ENCODE measurements around the gene CSNK1D. TPM values are rescaled to one million over a fixed set of nuclear protein-coding genes. Genes with fewer than 3 reads are reported as not detected.

Gene CSNK1D
- total RNA-seq, 4 donors from 2014 or later: 148 to 232 (median 215) TPM

DNA sequence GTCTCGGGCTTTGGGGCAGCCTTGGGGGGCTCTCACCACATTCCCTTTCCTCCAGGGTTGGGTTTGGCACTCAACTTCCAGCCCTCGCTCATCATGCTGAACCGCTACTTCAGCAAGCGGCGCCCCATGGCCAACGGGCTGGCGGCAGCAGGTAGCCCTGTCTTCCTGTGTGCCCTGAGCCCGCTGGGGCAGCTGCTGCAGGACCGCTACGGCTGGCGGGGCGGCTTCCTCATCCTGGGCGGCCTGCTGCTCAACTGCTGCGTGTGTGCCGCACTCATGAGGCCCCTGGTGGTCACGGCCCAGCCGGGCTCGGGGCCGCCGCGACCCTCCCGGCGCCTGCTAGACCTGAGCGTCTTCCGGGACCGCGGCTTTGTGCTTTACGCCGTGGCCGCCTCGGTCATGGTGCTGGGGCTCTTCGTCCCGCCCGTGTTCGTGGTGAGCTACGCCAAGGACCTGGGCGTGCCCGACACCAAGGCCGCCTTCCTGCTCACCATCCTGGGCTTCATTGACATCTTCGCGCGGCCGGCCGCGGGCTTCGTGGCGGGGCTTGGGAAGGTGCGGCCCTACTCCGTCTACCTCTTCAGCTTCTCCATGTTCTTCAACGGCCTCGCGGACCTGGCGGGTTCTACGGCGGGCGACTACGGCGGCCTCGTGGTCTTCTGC lies 36.3 kb downstream of the CSNK1D start:
- Histone ChIP-seq H3K4me3 (no peak overlapping the region), H3K27me3 (no peaks in the 10 kb centered on the region), H3K4me1 (peaks cover 3 to 93% (median 46%) of the 10 kb centered on the region in 4 donors), H3K27ac (peak overlapping the region in 2 of 4 donors; percentile 50 to 67), H3K9me3 (no peaks in the 10 kb centered on the region), H3K36me3 (peaks cover 0 to 26% (median 0%) of the 10 kb centered on the region in 3 donors)
- no peak for TF ChIP-seq POLR2A (IDR thresholded peaks at IDR 0.05)
- TF ChIP-seq, protein P1, sequence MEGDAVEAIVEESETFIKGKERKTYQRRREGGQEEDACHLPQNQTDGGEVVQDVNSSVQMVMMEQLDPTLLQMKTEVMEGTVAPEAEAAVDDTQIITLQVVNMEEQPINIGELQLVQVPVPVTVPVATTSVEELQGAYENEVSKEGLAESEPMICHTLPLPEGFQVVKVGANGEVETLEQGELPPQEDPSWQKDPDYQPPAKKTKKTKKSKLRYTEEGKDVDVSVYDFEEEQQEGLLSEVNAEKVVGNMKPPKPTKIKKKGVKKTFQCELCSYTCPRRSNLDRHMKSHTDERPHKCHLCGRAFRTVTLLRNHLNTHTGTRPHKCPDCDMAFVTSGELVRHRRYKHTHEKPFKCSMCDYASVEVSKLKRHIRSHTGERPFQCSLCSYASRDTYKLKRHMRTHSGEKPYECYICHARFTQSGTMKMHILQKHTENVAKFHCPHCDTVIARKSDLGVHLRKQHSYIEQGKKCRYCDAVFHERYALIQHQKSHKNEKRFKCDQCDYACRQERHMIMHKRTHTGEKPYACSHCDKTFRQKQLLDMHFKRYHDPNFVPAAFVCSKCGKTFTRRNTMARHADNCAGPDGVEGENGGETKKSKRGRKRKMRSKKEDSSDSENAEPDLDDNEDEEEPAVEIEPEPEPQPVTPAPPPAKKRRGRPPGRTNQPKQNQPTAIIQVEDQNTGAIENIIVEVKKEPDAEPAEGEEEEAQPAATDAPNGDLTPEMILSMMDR (IDR thresholded peaks at IDR 0.05): no peak
- peak in 1 of 3 donors; percentile 55 for DNase-seq

DNA sequence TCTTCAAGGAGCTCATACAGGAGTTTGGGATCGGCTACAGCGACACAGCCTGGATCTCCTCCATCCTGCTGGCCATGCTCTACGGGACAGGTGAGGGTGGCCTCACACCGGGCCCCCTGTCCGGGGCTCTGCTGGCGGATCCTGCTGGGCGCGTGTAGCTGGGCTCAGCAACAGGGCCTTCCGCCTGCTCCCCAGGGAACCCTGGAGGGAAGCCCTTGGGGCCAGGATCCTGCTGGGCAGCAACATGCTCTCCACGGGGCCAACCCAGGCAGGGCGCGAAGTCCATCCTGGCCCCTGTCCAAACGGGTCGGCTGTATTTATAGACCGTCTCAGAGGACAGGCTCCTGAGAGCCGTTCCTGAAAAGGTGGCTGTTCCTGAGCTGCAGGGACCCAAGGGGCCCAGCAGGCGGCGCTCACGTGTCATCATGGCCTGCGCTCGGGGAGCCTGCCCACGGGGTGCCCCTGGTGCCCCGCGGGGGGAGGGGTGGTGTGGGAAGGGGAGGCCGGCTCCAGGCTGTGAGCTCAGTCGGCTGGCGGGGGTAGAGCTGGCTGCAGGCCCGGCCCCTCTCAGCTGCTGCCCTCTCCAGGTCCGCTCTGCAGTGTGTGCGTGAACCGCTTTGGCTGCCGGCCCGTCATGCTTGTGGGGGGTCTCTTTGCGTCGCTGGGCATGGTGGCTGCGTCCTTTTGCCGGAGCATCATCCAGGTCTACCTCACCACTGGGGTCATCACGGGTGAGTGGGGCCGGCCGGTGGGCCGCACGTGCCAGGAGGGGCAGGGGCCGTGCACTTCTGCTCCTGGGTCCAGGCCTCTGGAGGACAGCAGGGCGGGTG lies 37.1 kb downstream of the CSNK1D start:
- TF ChIP-seq POLR2A (IDR thresholded peaks at IDR 0.05): no peak
- TF ChIP-seq, protein P1 (IDR thresholded peaks at IDR 0.05): peak; percentile 85 to 95 (median 94)
- H3K27ac ChIP-seq: peak overlapping the region; percentile 30 to 70 (median 54)
- peak; percentile 57 to 88 (median 86) for DNase-seq
- H3K27me3 ChIP-seq: no peaks in the 10 kb centered on the region
- H3K4me3 ChIP-seq: peak overlapping the region in 1 of 4 donors; percentile 19
- no peaks in the 10 kb centered on the region for H3K9me3 ChIP-seq
- H3K36me3 ChIP-seq: peaks cover 0 to 26% (median 0%) of the 10 kb centered on the region in 3 donors
- peaks cover 3 to 93% (median 43%) of the 10 kb centered on the region in 4 donors for H3K4me1 ChIP-seq

DNA sequence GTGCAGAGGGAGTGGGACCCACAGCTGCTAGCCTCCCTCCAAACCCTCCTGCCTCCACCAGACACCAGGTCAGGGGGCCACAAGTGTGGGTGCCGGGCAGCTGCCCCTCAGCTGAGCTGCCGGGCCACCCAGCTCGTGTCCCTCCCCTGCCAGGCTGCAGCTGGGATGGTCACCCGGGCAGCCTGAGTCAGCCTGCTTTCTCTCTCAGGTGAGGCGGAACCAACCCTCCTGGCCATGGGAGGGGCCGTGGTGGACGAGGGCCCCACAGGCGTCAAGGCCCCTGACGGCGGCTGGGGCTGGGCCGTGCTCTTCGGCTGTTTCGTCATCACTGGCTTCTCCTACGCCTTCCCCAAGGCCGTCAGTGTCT lies 37.7 kb downstream of the CSNK1D start:
- Histone ChIP-seq H3K4me1 (peaks cover 3 to 89% (median 40%) of the 10 kb centered on the region in 4 donors), H3K4me3 (no peak overlapping the region), H3K27ac (peak overlapping the region; percentile 30 to 70 (median 54)), H3K36me3 (peaks cover 0 to 26% (median 0%) of the 10 kb centered on the region in 3 donors), H3K9me3 (no peaks in the 10 kb centered on the region), H3K27me3 (no peaks in the 10 kb centered on the region)
- TF ChIP-seq POLR2A (IDR thresholded peaks at IDR 0.05): no peak
- TF ChIP-seq, protein P1 (IDR thresholded peaks at IDR 0.05): no peak
- peak in 1 of 3 donors; percentile 72 for DNase-seq

DNA sequence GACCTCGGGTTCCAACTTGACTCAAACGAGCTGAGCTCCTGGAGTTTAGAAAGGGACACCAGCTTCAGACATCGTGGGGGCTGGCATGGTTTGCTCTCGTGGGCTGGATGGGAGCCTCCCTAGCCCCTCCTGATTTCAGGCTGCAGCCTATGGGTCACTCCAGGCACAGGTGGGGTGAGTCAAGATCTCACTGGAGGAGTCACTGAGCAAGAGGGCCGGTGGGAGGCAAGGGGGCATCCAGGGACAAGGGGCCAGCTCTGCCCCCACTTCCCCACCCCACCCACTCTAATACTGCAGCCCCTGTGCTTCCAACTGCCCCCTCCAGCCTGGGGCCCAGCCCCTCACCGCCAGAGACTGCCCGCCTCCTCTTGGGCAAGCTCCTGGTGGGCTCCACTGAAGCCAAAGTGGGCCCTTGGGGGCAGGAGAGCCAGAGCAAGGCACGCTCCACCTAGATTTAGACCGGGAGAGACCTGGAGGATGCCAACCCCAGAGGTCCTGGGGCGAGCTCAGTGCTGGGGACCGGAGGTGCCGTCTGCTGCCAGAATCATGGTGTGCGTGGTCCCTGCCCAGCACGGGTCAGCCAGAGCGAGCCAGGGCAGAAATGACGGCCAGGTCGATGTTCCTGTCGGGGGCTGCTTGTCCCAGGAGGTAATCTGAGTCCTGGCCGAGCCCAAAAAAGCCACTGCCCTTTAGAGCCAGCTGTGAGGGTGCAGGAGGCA lies 38.3 kb downstream of the CSNK1D start:
- TF ChIP-seq, protein P1 (IDR thresholded peaks at IDR 0.05): no peak
- no peak for TF ChIP-seq POLR2A (IDR thresholded peaks at IDR 0.05)
- no peaks in the 10 kb centered on the region for H3K27me3 ChIP-seq
- peak overlapping the region in 3 of 4 donors; percentile 59 to 97 (median 70) for H3K27ac ChIP-seq
- H3K9me3 ChIP-seq: no peaks in the 10 kb centered on the region
- H3K36me3 ChIP-seq: peaks cover 0 to 22% (median 0%) of the 10 kb centered on the region in 3 donors
- H3K4me3 ChIP-seq: no peak overlapping the region
- no peak for DNase-seq
- H3K4me1 ChIP-seq: peaks cover 3 to 89% (median 45%) of the 10 kb centered on the region in 4 donors
